PC-9 (cell line): ENCODE results near the gene CHCHD2. TPM values are rescaled to one million over a fixed set of nuclear protein-coding genes. Genes with fewer than 3 reads are reported as not detected.
"Not testable (repeated sequence)": the region's sequence is repeated elsewhere in the genome, so short reads cannot be mapped to it uniquely, and the experiment has no call there.

Experiments used
- BruUV-seq: library from RNA; stranded (reverse); fragments of 400-500 nt; replicated peaks from 2 replicates; lab custom pipeline; 2021; lab: Mats Ljungman, UMichigan
- CTCF ChIA-PET: fragments of 300-600 bp; sonication (Branson Sonifier 250); formaldehyde crosslinking; loops from one replicate; lab custom pipeline; 2022; ENCODE audit warnings: antibody characterized with exemption; lab: Charles Lee
- POLR2A ChIA-PET: fragments of 300-600 bp; sonication (Branson Sonifier 250); formaldehyde crosslinking; loops from one replicate; lab custom pipeline; 2022; ENCODE audit warnings: antibody characterized with exemption; ENCODE audit not compliant: unreplicated experiment; lab: Charles Lee
- DNase-seq, 2 experiments: peaks; one replicate each; pipeline versions ENCODE4 v3.0.0 to v3.0.0-alpha.2; 2015 to 2022; ENCODE audit warnings: mixed read lengths in 1 of 2
- H2AFZ ChIP-seq: fragments of 200-600 bp; sonication (generic); 2 replicates; pipeline ENCODE4 v1.8.1; 2017; ENCODE audit warnings: antibody characterized with exemption
- H3F3A ChIP-seq: fragments of 200-600 bp; sonication (generic); 2 replicates; pipeline ENCODE4 v1.8.1; 2017; ENCODE audit warnings: antibody characterized with exemption, mild to moderate bottlenecking, low read depth; ENCODE audit not compliant: insufficient read depth
- H3K27ac ChIP-seq: fragments of 200-600 bp; sonication (generic); 2 replicates; pipeline ENCODE4 v1.6.1; 2016; ENCODE audit warnings: mixed run types
- H3K27me3 ChIP-seq: fragments of 200-600 bp; sonication (generic); 2 replicates; pipeline ENCODE4 v1.6.1; 2016; ENCODE audit warnings: low read depth, mixed run types; ENCODE audit not compliant: insufficient read depth
- H3K36me3 ChIP-seq: fragments of 200-600 bp; sonication (generic); 2 replicates; pipeline ENCODE4 v1.6.1; 2016; ENCODE audit warnings: low read depth, mixed run types
- H3K4me1 ChIP-seq: fragments of 200-600 bp; sonication (generic); replicated peaks from 2 replicates; pipeline ENCODE4 v1.6.1; 2016; ENCODE audit warnings: mixed run types; ENCODE audit not compliant: insufficient read depth
- H3K4me2 ChIP-seq: fragments of 200-600 bp; sonication (generic); 2 replicates; pipeline ENCODE4 v1.6.1; 2017; ENCODE audit warnings: mixed run types
- H3K4me3 ChIP-seq: fragments of 200-600 bp; sonication (generic); 2 replicates; pipeline ENCODE4 v1.6.1; 2016; ENCODE audit warnings: mixed run types
- H3K79me2 ChIP-seq: fragments of 200-600 bp; sonication (generic); 2 replicates; pipeline ENCODE4 v1.6.1; 2017; ENCODE audit warnings: low read depth, mixed run types
- H3K9me2 ChIP-seq: fragments of 200-600 bp; sonication (generic); 2 replicates; pipeline ENCODE4 v1.8.1; 2017; ENCODE audit warnings: mild to moderate bottlenecking; ENCODE audit not compliant: insufficient read depth
- H3K9me3 ChIP-seq: fragments of 200-600 bp; sonication (generic); 2 replicates; pipeline ENCODE4 v1.8.1; 2016; ENCODE audit warnings: low read depth; ENCODE audit not compliant: insufficient read depth
- H4K20me1 ChIP-seq: fragments of 200-600 bp; sonication (generic); 2 replicates; pipeline ENCODE4 v1.8.1; 2017; ENCODE audit not compliant: insufficient read depth
- EZH2 ChIP-seq: fragments of 200-600 bp; sonication (generic); IDR thresholded peaks from 2 replicates; pipeline ENCODE4 v1.8.0; 2017; ENCODE audit warnings: antibody characterized with exemption, low read depth
- intact Hi-C: fragments of 100-400 bp; cut with micrococcal nuclease; formaldehyde crosslinking; loops from one replicate; pipeline ENCODE4 v1.10.0; 2022; ENCODE audit not compliant: unreplicated experiment
- total RNA-seq: library from RNA; stranded (reverse); gene quantifications from 2 replicates; pipeline ENCODE4 v1.2.3, GENCODE V29; 2021
- TF ChIP-seq, protein P1 (sequence below): fragments of 200-600 bp; sonication (generic); conservative IDR thresholded peaks from 2 replicates; pipeline ENCODE4 v1.6.1; 2017; ENCODE audit warnings: mixed run types, antibody characterized with exemption, mild to moderate bottlenecking, moderate library complexity

CHCHD2 gene
- total RNA-seq, 1 experiment from 2014 or later, result 978 TPM

DNA sequence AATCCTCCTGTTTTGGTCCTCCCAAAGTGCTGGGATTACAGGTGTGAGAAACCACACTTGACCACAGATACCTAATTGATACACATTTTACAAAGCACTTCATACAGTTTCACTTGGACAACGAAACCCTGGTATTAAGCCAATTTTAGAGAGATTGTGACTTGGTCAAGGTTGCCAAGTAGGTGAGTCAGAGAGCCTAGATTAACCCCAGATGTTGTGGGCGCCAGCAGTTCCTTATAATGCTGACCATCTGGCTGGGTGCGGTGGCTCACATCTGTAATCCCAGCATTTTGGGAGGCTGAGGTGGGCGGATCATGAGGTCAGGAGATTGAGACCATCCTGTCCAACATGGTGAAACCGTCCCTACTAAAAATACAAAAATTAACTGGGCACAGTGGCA, 8.6 kb downstream of the CHCHD2 start:
- intact Hi-C loops, result no loop called here
- CTCF ChIA-PET, result no interaction called here
- Histone ChIP-seq H3F3A (peaks cover 67% of the 10 kb centered on the region), H3K9me2 (no peaks in the 10 kb centered on the region), H3K4me1 (no peaks in the 10 kb centered on the region), H2AFZ (no peak overlapping the region), H3K79me2 (peaks cover 10% of the 10 kb centered on the region), H3K27ac (no peak overlapping the region), H3K36me3 (peaks cover 37% of the 10 kb centered on the region), H4K20me1 (peaks cover 36% of the 10 kb centered on the region), H3K27me3 (no peaks in the 10 kb centered on the region), H3K9me3 (no peaks in the 10 kb centered on the region), H3K4me3 (no peak overlapping the region), H3K4me2 (no peak overlapping the region)
- TF ChIP-seq EZH2, result no peak
- TF ChIP-seq, protein P1, sequence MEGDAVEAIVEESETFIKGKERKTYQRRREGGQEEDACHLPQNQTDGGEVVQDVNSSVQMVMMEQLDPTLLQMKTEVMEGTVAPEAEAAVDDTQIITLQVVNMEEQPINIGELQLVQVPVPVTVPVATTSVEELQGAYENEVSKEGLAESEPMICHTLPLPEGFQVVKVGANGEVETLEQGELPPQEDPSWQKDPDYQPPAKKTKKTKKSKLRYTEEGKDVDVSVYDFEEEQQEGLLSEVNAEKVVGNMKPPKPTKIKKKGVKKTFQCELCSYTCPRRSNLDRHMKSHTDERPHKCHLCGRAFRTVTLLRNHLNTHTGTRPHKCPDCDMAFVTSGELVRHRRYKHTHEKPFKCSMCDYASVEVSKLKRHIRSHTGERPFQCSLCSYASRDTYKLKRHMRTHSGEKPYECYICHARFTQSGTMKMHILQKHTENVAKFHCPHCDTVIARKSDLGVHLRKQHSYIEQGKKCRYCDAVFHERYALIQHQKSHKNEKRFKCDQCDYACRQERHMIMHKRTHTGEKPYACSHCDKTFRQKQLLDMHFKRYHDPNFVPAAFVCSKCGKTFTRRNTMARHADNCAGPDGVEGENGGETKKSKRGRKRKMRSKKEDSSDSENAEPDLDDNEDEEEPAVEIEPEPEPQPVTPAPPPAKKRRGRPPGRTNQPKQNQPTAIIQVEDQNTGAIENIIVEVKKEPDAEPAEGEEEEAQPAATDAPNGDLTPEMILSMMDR, result no peak
- BruUV-seq, result no TSS peak
- DNase-seq, result peak in 1 of 2 experiments; percentile 70
- POLR2A ChIA-PET, result no interaction called here

DNA sequence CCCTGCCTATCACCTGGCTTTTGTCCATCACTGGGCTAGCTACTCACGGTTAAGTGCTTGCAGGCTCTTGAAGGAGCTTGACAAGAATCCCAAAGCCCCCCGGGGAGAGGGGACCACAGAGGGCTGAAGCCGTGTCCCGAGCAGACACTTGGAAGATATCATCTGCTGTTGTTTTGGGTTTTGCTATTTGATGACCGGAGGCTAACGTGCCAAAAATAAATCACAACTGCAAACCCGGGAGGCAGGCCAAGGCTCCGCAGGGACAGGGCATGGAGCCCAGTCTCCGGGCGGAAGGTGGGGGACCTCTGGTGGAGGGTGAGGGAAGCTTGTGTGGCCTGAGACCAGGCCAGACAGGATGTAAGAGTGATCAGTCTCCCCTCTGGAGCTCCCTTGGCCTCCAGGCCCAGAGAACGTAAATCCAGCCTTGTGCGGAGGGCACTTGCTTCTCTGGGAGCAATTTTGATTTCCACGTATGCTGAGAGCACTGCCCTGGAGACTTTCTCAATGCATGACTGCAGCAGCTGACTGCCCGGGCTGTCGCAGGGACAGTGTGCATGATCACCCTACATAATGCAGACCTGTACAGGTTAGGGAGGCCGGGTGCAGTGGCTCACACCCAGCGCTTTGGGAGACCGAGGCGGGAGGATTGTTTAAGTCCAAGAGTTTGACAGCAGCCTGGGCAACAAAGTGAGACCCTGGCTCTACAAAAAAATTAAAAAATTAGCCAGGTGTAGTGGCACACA, 13.3 kb downstream of the CHCHD2 start, which contains the start of gene PHKG1:
Gene PHKG1, minus strand, starts transcription at position 164 of the 743 bp plus-strand sequence. CDS start 4,011 bp downstream, outside the sequence.
- Histone ChIP-seq H3K4me2 (no peak within 1 kb of the TSS), H3K9me2 (no peaks in the 10 kb centered on the region)
- POLR2A ChIA-PET, result interaction anchor here (0.5 kb wide), 1 partner anchor 42 kb away, joined by 3 read pairs; the partner anchor contains the start of gene PSPH

DNA sequence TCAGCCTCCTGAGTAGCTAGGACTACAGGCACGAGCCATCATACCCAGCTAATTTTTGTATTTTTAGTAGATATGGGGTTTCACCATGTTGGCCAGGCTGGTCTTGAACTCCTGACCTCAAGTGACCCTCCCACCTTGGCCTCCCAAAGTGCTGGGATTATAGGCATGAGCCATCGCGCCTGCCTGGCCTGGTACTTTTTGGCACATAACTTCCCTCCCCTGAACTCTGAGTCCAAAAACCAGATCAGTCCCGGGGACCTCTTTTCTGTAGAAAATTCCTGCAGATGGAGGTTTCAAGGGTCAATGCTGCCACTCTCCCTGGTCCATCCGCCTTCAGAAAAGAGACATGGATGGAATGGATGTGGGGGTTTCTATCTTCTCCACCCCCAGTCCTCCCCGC, 13.9 kb downstream of the CHCHD2 start:
- H3K36me3 ChIP-seq, H3K27me3 ChIP-seq, H2AFZ ChIP-seq, DNase-seq, H4K20me1 ChIP-seq, H3K9me3 ChIP-seq, BruUV-seq, H3K4me3 ChIP-seq, H3K79me2 ChIP-seq, H3K27ac ChIP-seq, POLR2A ChIA-PET, H3K9me2 ChIP-seq, H3K4me1 ChIP-seq, H3K4me2 ChIP-seq: not testable (repeated sequence)
- CTCF ChIA-PET, result interaction anchor here (0.5 to 0.8 kb wide), 4 partner anchors 129 to 1261 kb away, joined by 3 read pairs; no protein-coding TSS in a partner anchor
- peaks cover 23% of the 10 kb centered on the region; the same call in 1 of the 2 replicates for H3F3A ChIP-seq
- intact Hi-C loops, result loop anchor here (5.0 kb wide), 1 partner anchor 810 kb away; no protein-coding TSS in a partner anchor

More for the DNA sequence above, 13.3 kb downstream of the CHCHD2 start, which contains the start of gene PHKG1:
- peak in 1 of 2 experiments; percentile 52 for DNase-seq
- H3K4me3 ChIP-seq, result no peak within 1 kb of the TSS
- no TSS peak for BruUV-seq
- no peaks in the 10 kb centered on the region for H3K4me1 ChIP-seq
- CTCF ChIA-PET, result interaction anchor here (0.5 to 0.8 kb wide), 4 partner anchors 130 to 1261 kb away, joined by 3 read pairs; no protein-coding TSS in a partner anchor
- peaks cover 29% of the 10 kb centered on the region; the same call in 1 of the 2 replicates for H3F3A ChIP-seq
- H3K79me2 ChIP-seq, result no peaks in the 10 kb centered on the region
- intact Hi-C loops, result loop anchor here (1.0 to 5.0 kb wide), 2 partner anchors 452 to 811 kb away; no protein-coding TSS in a partner anchor
- TF ChIP-seq EZH2, result no peak
- TF ChIP-seq, protein P1, result 0 out of 2 replicates have a peak, but pooled peaks have one; percentile 40
- no peak within 1 kb of the TSS for H3K27ac ChIP-seq
- no peak within 1 kb of the TSS for H2AFZ ChIP-seq
- H3K27me3 ChIP-seq, result no peaks in the 10 kb centered on the region
- H3K36me3 ChIP-seq, result no peaks in the 10 kb centered on the region
- H3K9me3 ChIP-seq, result no peaks in the 10 kb centered on the region
- 0 out of 2 replicates have a peak, but pooled peaks cover 4% of the 10 kb centered on the region for H4K20me1 ChIP-seq
